Thoracic aorta (tissue), 2 donors: Measurements from ENCODE around the gene WDR27. TPM values are rescaled to one million over a fixed set of nuclear protein-coding genes. Genes with fewer than 3 reads are reported as not detected.

Source experiments
- ATAC-seq: fragments of 150-250 bp; one replicate; pipeline ENCODE4 v1.8.0; 2017; ENCODE audit warnings: low read depth; ENCODE audit not compliant: insufficient number of reproducible peaks, low FRiP score
- DNase-seq: peaks from one replicate; pipeline ENCODE4 v3.0.0-alpha.2; 2020; ENCODE audit warnings: low spot score
- H3K27ac ChIP-seq, 2 donors: fragments of 200-600 bp; sonication (generic); 1 replicate in 1 of 2; 2 replicates in 1 of 2; pipeline ENCODE4 v1.5.1; 2016; ENCODE audit warnings: mild to moderate bottlenecking in 2 of 2, moderate library complexity in 2 of 2
- H3K27me3 ChIP-seq: fragments of 200-600 bp; sonication (generic); replicated peaks from 2 replicates; pipeline ENCODE4 v1.6.0; 2016; ENCODE audit warnings: mild to moderate bottlenecking; ENCODE audit not compliant: insufficient read depth
- H3K36me3 ChIP-seq: fragments of 200-600 bp; sonication (generic); one replicate; pipeline ENCODE4 v1.5.1; 2016
- H3K4me1 ChIP-seq, 2 donors: fragments of 200-600 bp; sonication (generic); 1 replicate in 1 of 2; 2 replicates in 1 of 2; pipeline versions ENCODE4 v1.5.1 to v1.6.0; 2016; ENCODE audit warnings: low read depth in 2 of 2, mild to moderate bottlenecking in 1 of 2; ENCODE audit not compliant: control insufficient read depth in 1 of 2
- H3K4me3 ChIP-seq: fragments of 200-600 bp; sonication (generic); 2 replicates; pipeline ENCODE4 v1.5.1; 2016; ENCODE audit warnings: mild to moderate bottlenecking
- H3K9me3 ChIP-seq: fragments of 200-600 bp; sonication (generic); 2 replicates; pipeline ENCODE4 v1.5.1; 2016
- total RNA-seq, 2 donors: library from RNA; depleted of rRNA; stranded (reverse); fragments of >200 nt; gene quantifications; one replicate each; pipeline versions ENCODE4 v1.1.0 to v1.2.3, GENCODE V29; 2016
- TF ChIP-seq, protein P1 (sequence below): fragments of 200-600 bp; sonication (generic); IDR thresholded peaks from one replicate; pipeline ENCODE4 v1.5.1; 2019; ENCODE audit warnings: antibody characterized with exemption

The WDR27 gene
- total RNA-seq, 2 donors from 2014 or later = 22.5 to 48.2 TPM

GRCh38 chr6:169503422-169504152 is 198.2 kb downstream of the WDR27 start:
- no peaks in the 10 kb centered on the region for H3K27me3 ChIP-seq
- no peak for DNase-seq
- no peak overlapping the region for H3K4me3 ChIP-seq
- no peak overlapping the region for H3K27ac ChIP-seq
- no peaks in the 10 kb centered on the region for H3K36me3 ChIP-seq
- ATAC-seq = no peak
- peaks cover 0 to 15% of the 10 kb centered on the region in 2 donors for H3K4me1 ChIP-seq
- TF ChIP-seq, protein P1, sequence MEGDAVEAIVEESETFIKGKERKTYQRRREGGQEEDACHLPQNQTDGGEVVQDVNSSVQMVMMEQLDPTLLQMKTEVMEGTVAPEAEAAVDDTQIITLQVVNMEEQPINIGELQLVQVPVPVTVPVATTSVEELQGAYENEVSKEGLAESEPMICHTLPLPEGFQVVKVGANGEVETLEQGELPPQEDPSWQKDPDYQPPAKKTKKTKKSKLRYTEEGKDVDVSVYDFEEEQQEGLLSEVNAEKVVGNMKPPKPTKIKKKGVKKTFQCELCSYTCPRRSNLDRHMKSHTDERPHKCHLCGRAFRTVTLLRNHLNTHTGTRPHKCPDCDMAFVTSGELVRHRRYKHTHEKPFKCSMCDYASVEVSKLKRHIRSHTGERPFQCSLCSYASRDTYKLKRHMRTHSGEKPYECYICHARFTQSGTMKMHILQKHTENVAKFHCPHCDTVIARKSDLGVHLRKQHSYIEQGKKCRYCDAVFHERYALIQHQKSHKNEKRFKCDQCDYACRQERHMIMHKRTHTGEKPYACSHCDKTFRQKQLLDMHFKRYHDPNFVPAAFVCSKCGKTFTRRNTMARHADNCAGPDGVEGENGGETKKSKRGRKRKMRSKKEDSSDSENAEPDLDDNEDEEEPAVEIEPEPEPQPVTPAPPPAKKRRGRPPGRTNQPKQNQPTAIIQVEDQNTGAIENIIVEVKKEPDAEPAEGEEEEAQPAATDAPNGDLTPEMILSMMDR = no peak
- peaks cover 3% of the 10 kb centered on the region for H3K9me3 ChIP-seq

GRCh38 chr6:169502445-169502844 is 199.4 kb downstream of the WDR27 start:
- DNase-seq (no peak), ATAC-seq (no peak)
- H3K4me3 ChIP-seq = no peak overlapping the region
- H3K9me3 ChIP-seq = no peaks in the 10 kb centered on the region
- TF ChIP-seq, protein P1 = no peak
- H3K4me1 ChIP-seq = peaks cover 0 to 15% of the 10 kb centered on the region in 2 donors
- H3K27me3 ChIP-seq = no peaks in the 10 kb centered on the region
- no peak overlapping the region for H3K27ac ChIP-seq
- no peaks in the 10 kb centered on the region for H3K36me3 ChIP-seq

GRCh38 chr6:169501777-169502313 is 200.0 kb downstream of the WDR27 start:
- H3K9me3 ChIP-seq = no peaks in the 10 kb centered on the region
- no peak for DNase-seq
- no peak for ATAC-seq
- no peaks in the 10 kb centered on the region for H3K36me3 ChIP-seq
- TF ChIP-seq, protein P1 = no peak
- H3K27ac ChIP-seq = no peak overlapping the region
- H3K4me3 ChIP-seq = no peak overlapping the region
- H3K27me3 ChIP-seq = no peaks in the 10 kb centered on the region
- H3K4me1 ChIP-seq = peaks cover 0 to 15% of the 10 kb centered on the region in 2 donors

GRCh38 chr6:169501128-169501527 is 200.7 kb downstream of the WDR27 start:
- TF ChIP-seq, protein P1 = no peak
- Histone ChIP-seq H3K4me1 (peaks cover 0 to 15% of the 10 kb centered on the region in 2 donors), H3K4me3 (no peak overlapping the region), H3K9me3 (no peaks in the 10 kb centered on the region), H3K27ac (no peak overlapping the region), H3K36me3 (no peaks in the 10 kb centered on the region), H3K27me3 (no peaks in the 10 kb centered on the region)
- ATAC-seq = no peak
- no peak for DNase-seq

GRCh38 chr6:169500688-169501087 is 201.1 kb downstream of the WDR27 start:
- DNase-seq (no peak), ATAC-seq (no peak)
- Histone ChIP-seq H3K9me3 (peaks cover 3% of the 10 kb centered on the region), H3K27ac (no peak overlapping the region), H3K36me3 (no peaks in the 10 kb centered on the region), H3K27me3 (no peaks in the 10 kb centered on the region), H3K4me1 (peaks cover 0 to 15% of the 10 kb centered on the region in 2 donors), H3K4me3 (no peak overlapping the region)
- TF ChIP-seq, protein P1 = no peak
